CD4-positive, alpha-beta memory T cell (primary cell): ENCODE measurements around the gene TTC28. TPM values are rescaled to one million over a fixed set of nuclear protein-coding genes. Genes with fewer than 3 reads are reported as not detected.
A peak's percentile ranks its signal among the peaks of the same experiment; 100 is the strongest.

Experiments
- CTCF ChIA-PET: fragments of 350-600 bp; sonication (Branson Sonifier 250); formaldehyde crosslinking; loops from one replicate; lab custom pipeline; 2021; ENCODE audit warnings: inconsistent platforms; ENCODE audit not compliant: partially characterized antibody; lab: Charles Lee
- POLR2A ChIA-PET: fragments of 350-600 bp; sonication (Branson Sonifier 250); formaldehyde crosslinking; loops from one replicate; lab custom pipeline; 2021; ENCODE audit not compliant: partially characterized antibody; lab: Charles Lee
- DNase-seq, 5 donors: peaks; one replicate each; pipeline versions ENCODE4 v3.0.0 to v3.0.0-alpha.2; 2020 to 2022; ENCODE audit warnings: mixed read lengths in 1 of 5
- H3K27ac ChIP-seq: one replicate; pipeline ENCODE4 v1.7.0; 2013; ENCODE audit warnings: low read depth, low read length
- H3K27me3 ChIP-seq: 2 replicates; pipeline ENCODE4 v1.7.0; 2013; ENCODE audit warnings: mild to moderate bottlenecking, low read length, moderate library complexity; ENCODE audit not compliant: insufficient read depth
- H3K36me3 ChIP-seq: 2 replicates; pipeline ENCODE4 v1.7.0; 2013; ENCODE audit warnings: mild to moderate bottlenecking, low read length, moderate library complexity; ENCODE audit not compliant: insufficient read depth
- H3K4me1 ChIP-seq: 2 replicates; pipeline ENCODE4 v1.7.0; 2013; ENCODE audit warnings: mild to moderate bottlenecking, low read length, moderate library complexity; ENCODE audit not compliant: insufficient read depth
- H3K4me3 ChIP-seq, 2 donors: one replicate each; pipeline ENCODE4 v1.7.0; 2013; ENCODE audit warnings: low read length in 2 of 2, mild to moderate bottlenecking in 1 of 2
- H3K9me3 ChIP-seq, 2 donors: one replicate each; pipeline ENCODE4 v1.7.0; 2013; ENCODE audit warnings: low read length in 2 of 2, control low read depth in 1 of 2; ENCODE audit not compliant: control insufficient read depth in 1 of 2
- H3K27ac Mint-ChIP-seq, 7 donors: one replicate each; pipeline ENCODE4 v1.8.0; 2020 to 2021; ENCODE audit warnings: mixed read lengths in 7 of 7, mild to moderate bottlenecking in 6 of 7, inconsistent platforms in 3 of 7, moderate library complexity in 3 of 7
- H3K27me3 Mint-ChIP-seq, 2 donors: one replicate each; pipeline ENCODE4 v1.8.0; 2020 to 2021; ENCODE audit warnings: mixed read lengths in 2 of 2
- H3K36me3 Mint-ChIP-seq, 2 donors: one replicate each; pipeline ENCODE4 v1.8.0; 2020 to 2021; ENCODE audit warnings: mixed read lengths in 2 of 2, inconsistent platforms in 1 of 2, mild to moderate bottlenecking in 1 of 2
- H3K4me1 Mint-ChIP-seq, 4 donors: one replicate each; pipeline ENCODE4 v1.8.0; 2020 to 2021; ENCODE audit warnings: mixed read lengths in 4 of 4, mild to moderate bottlenecking in 1 of 4
- H3K4me3 Mint-ChIP-seq, 8 donors: one replicate each; pipeline ENCODE4 v1.8.0; 2020 to 2021; ENCODE audit warnings: mixed read lengths in 8 of 8, mild to moderate bottlenecking in 7 of 8, moderate library complexity in 6 of 8, inconsistent platforms in 3 of 8
- H3K9me3 Mint-ChIP-seq, 8 donors: one replicate each; pipeline ENCODE4 v1.8.0; 2020 to 2021; ENCODE audit warnings: mixed read lengths in 8 of 8, mild to moderate bottlenecking in 5 of 8, inconsistent platforms in 3 of 8, moderate library complexity in 1 of 8
- intact Hi-C: fragments of 100-400 bp; cut with micrococcal nuclease; formaldehyde crosslinking; loops from one replicate; pipeline ENCODE4 v1.15.1; 2023
- microRNA-seq: library from miRNA; unstranded; fragments of <30 nt; microRNA quantifications from one replicate; pipeline ENCODE4 v1.2.0, GENCODE V29; 2021; ENCODE audit warnings: borderline replicate concordance, borderline number of aligned reads, borderline microRNAs expressed, mixed read lengths
- polyA plus RNA-seq, 2 donors: library from polyadenylated mRNA; unstranded; fragments of 300-500 nt; fragmentation: Illumina TruSeq; gene quantifications; one replicate each; pipeline ENCODE4 v1.2.3, GENCODE V29; 2021
- total RNA-seq, 2 experiments: library from RNA; stranded (reverse); gene quantifications; one replicate each; pipeline ENCODE4 v1.2.3, GENCODE V29; 2021

The TTC28 gene
- total and polyA plus RNA-seq, 4 experiments from 2014 or later, result 0.50 to 1.7 (median 1.6) TPM; not detected in 1

DNA sequence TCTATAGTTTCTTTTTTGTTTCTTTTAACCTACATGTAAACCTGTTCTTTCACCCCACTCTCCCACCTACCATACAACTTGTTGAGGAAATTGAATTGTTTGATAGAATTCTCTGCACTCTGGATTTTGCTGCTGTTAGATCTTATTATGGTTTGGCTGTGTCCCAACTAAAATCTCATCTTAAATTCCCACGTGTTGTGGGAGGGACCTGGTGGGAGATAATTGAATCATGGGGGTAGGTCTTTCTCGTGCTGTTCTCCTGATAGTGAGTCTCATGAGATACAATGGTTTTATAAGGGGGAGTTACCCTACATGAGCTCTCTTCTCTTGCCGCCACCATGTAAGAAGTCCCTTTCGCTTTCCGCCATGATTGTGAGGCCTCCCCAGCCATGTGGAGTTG is 745.6 kb downstream of the TTC28 start:
- DNase-seq, result no peak
- Mint-ChIP-seq H3K27me3 (no peaks in the 10 kb centered on the region), H3K9me3 (no peaks in the 10 kb centered on the region), H3K4me1 (peaks cover 0 to 2% (median under 1%) of the 10 kb centered on the region in 4 donors), H3K4me3 (no peak overlapping the region), H3K36me3 (peaks cover 9 to 24% of the 10 kb centered on the region in 2 donors), H3K27ac (peak overlapping the region in 1 of 7 donors; percentile 74)
- Histone ChIP-seq H3K27ac (no peak overlapping the region), H3K4me1 (no peaks in the 10 kb centered on the region), H3K4me3 (no peak overlapping the region), H3K27me3 (no peaks in the 10 kb centered on the region), H3K36me3 (no peaks in the 10 kb centered on the region), H3K9me3 (no peaks in the 10 kb centered on the region)
- ChIA-PET POLR2A (no interaction called here), CTCF (interaction anchor here (1.2 kb wide), 1 partner anchor 45 kb away, joined by 3 read pairs; no protein-coding TSS in a partner anchor)
- intact Hi-C loops, result no loop called here

DNA sequence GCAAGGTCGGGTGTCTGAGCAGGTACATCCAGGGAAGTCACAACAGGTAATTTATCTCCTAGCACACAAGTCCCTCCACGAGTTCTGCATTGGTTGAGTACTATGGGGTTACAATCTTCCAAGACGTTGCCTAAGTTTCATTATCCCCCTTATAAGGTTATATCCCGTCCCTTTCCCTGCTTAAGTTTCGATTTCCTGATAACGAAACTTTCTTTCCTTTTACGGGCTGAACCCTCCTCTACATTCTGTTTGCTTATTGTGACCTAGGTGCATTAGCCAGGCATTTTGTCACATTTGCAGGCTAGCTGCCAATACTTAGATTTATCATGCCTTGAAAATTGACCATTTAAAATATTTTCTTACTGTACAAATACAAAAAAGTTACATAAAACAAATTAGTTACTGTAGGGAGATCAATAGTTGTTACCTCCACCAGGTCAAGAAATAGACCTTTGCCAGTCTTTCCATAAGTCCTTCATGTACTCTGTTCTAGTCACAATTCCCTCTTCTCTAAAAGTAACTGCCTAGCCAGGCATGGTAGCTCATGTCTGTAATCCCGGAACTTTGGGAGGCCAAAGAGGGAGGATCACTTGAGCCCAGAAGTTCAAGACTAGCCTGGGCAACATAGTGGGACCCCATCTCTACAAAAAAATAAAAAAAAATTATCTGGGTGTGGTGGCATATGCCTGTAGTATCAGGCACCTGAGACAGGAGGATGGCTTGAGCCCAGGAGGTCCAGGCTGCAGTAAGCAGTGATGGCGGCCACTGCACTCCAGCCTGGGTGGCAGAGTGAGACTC is 746.3 kb downstream of the TTC28 start:
- no peaks in the 10 kb centered on the region for H3K27me3 ChIP-seq
- H3K36me3 Mint-ChIP-seq, result peaks cover 8 to 23% of the 10 kb centered on the region in 2 donors
- no peaks in the 10 kb centered on the region for H3K27me3 Mint-ChIP-seq
- CTCF ChIA-PET, result interaction anchor here (1.2 kb wide), 1 partner anchor 45 kb away, joined by 3 read pairs; no protein-coding TSS in a partner anchor
- H3K4me1 ChIP-seq, result no peaks in the 10 kb centered on the region
- peaks cover 0 to 2% (median under 1%) of the 10 kb centered on the region in 4 donors for H3K4me1 Mint-ChIP-seq
- POLR2A ChIA-PET, result no interaction called here
- H3K4me3 Mint-ChIP-seq, result no peak overlapping the region
- H3K9me3 ChIP-seq, result no peaks in the 10 kb centered on the region
- no peaks in the 10 kb centered on the region for H3K36me3 ChIP-seq
- no peak overlapping the region for H3K27ac ChIP-seq
- intact Hi-C loops, result no loop called here
- no peak for DNase-seq
- H3K4me3 ChIP-seq, result no peak overlapping the region
- no peaks in the 10 kb centered on the region for H3K9me3 Mint-ChIP-seq
- H3K27ac Mint-ChIP-seq, result no peak overlapping the region

DNA sequence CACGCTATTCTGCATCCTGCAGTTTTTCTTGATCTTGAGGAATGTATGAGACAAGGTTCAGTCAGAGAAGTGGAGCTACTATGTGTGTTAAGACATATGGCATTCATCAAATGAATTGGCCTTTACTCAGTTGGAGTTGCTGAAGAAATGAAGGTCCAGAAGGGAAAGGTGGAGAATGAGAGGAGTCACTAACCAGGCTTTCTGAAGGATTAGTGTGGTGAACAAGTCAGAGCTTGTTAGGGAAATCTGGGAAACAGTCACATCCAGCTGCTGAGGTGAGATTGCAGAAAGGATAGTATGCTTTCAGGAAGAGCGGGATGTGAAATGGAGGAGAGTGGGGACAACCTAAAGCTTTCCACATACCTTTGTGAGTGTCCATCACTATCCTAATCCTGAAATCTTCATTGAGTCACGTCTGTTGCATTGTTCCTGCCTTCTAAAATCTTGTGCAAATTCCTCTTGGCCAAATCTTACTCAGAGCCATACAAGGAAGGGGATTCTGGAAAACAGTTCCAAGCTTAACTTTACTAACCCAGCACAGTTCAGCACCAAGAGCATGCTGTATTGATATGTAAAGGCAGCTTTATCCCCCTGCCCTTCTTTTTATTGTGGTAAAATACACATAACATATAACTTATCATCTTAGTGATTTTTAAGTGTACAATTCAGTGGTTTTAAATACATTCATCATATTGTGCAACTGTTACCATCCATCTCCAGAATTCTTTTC is 749.1 kb downstream of the TTC28 start:
- peaks cover 4 to 15% of the 10 kb centered on the region in 2 donors for H3K36me3 Mint-ChIP-seq
- Histone ChIP-seq H3K27me3 (no peaks in the 10 kb centered on the region), H3K27ac (no peak overlapping the region), H3K4me1 (no peaks in the 10 kb centered on the region), H3K36me3 (no peaks in the 10 kb centered on the region), H3K9me3 (no peaks in the 10 kb centered on the region), H3K4me3 (no peak overlapping the region)
- DNase-seq, result no peak
- H3K27me3 Mint-ChIP-seq, result no peaks in the 10 kb centered on the region
- H3K27ac Mint-ChIP-seq, result no peak overlapping the region
- POLR2A ChIA-PET, result interaction anchor here (0.6 to 0.9 kb wide), 2 partner anchors 11 to 1427 kb away, joined by 3 read pairs; partner anchors contain the start of gene PITPNB
- H3K9me3 Mint-ChIP-seq, result no peaks in the 10 kb centered on the region
- H3K4me1 Mint-ChIP-seq, result peaks cover 6 to 11% (median 8%) of the 10 kb centered on the region in 4 donors
- CTCF ChIA-PET, result interaction anchor here (1.5 kb wide), 1 partner anchor 44 kb away, joined by 3 read pairs; no protein-coding TSS in a partner anchor
- H3K4me3 Mint-ChIP-seq, result no peak overlapping the region
- intact Hi-C loops, result no loop called here

Small RNA genes within 50 kb of the gene (microRNA-seq; reads per million reads assigned to microRNA genes)
- gene MIR5739, result not detected

Other genes with a start within 250 kb of the TTC28 start
- 1 to 10 TPM; 7.6 to 9.2 TPM for gene CHEK2, start 62.0 kb upstream of the TTC28 start, total RNA-seq
- gene CHEK2, start 62.0 kb upstream of the TTC28 start, polyA plus RNA-seq, result 10 to 100 TPM in 1 of 2 donors, 1 to 10 TPM in 1; 4.6 to 16.4 TPM
- gene HSCB, start 62.2 kb upstream of the TTC28 start, total RNA-seq, result 10 to 100 TPM in 1 of 2 experiments, 1 to 10 TPM in 1; 9.3 to 11.1 TPM
- 10 to 100 TPM in 1 of 2 donors, 1 to 10 TPM in 1; 7.6 to 10.3 TPM for gene HSCB, start 62.2 kb upstream of the TTC28 start, polyA plus RNA-seq
- 10 to 100 TPM; 20.3 to 20.6 TPM for gene CCDC117, start 92.9 kb upstream of the TTC28 start, total RNA-seq
- gene CCDC117, start 92.9 kb upstream of the TTC28 start, polyA plus RNA-seq, result 1 to 10 TPM; 7.2 to 10.0 TPM
- 100 to 1,000 TPM; 154 to 164 TPM for gene XBP1, start 120.7 kb upstream of the TTC28 start, total RNA-seq
- 100 to 1,000 TPM; 315 to 533 TPM for gene XBP1, start 120.7 kb upstream of the TTC28 start, polyA plus RNA-seq
- gene ZNRF3, start 203.7 kb upstream of the TTC28 start, total RNA-seq, result under 1 TPM; 0.70 to 0.89 TPM
- gene ZNRF3, start 203.7 kb upstream of the TTC28 start, polyA plus RNA-seq, result under 1 TPM in 1 of 2 donors, not detected in 1; 0.11 TPM